HG03066 (cell line): ENCODE data around the gene LY9.
A peak's percentile ranks its signal among the peaks of the same experiment; 100 is the strongest.

Source experiments
- ATAC-seq: cut with Tn5 transposase; IDR thresholded peaks from one replicate; pipeline ENCODE4 v1.9.1; 2021; ENCODE audit warnings: low read depth; ENCODE audit not compliant: unreplicated experiment

Gene LY9, protein sequence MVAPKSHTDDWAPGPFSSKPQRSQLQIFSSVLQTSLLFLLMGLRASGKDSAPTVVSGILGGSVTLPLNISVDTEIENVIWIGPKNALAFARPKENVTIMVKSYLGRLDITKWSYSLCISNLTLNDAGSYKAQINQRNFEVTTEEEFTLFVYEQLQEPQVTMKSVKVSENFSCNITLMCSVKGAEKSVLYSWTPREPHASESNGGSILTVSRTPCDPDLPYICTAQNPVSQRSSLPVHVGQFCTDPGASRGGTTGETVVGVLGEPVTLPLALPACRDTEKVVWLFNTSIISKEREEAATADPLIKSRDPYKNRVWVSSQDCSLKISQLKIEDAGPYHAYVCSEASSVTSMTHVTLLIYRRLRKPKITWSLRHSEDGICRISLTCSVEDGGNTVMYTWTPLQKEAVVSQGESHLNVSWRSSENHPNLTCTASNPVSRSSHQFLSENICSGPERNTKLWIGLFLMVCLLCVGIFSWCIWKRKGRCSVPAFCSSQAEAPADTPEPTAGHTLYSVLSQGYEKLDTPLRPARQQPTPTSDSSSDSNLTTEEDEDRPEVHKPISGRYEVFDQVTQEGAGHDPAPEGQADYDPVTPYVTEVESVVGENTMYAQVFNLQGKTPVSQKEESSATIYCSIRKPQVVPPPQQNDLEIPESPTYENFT

DNA sequence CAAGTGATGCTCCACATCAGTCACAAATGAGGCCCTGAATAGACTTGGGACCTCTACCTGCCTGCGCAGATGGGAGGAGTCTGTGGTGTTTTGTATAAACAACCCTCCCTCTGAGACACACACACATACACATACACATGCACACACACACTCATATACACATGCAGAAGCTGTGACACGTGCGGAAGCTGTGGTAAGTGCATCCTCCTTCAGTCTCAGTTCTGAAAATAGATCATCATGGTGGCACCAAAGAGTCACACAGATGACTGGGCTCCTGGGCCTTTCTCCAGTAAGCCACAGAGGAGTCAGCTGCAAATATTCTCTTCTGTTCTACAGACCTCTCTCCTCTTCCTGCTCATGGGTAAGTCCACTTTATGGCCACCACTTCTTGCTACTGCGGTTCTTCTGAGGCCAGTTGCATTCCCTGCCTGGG lies at the start of gene LY9:
TSS of gene LY9 (plus strand) at position 224 of the 433 bp plus-strand sequence. CDS start at position 238, 14 bp downstream.
- ATAC-seq, result peak; percentile 67

DNA sequence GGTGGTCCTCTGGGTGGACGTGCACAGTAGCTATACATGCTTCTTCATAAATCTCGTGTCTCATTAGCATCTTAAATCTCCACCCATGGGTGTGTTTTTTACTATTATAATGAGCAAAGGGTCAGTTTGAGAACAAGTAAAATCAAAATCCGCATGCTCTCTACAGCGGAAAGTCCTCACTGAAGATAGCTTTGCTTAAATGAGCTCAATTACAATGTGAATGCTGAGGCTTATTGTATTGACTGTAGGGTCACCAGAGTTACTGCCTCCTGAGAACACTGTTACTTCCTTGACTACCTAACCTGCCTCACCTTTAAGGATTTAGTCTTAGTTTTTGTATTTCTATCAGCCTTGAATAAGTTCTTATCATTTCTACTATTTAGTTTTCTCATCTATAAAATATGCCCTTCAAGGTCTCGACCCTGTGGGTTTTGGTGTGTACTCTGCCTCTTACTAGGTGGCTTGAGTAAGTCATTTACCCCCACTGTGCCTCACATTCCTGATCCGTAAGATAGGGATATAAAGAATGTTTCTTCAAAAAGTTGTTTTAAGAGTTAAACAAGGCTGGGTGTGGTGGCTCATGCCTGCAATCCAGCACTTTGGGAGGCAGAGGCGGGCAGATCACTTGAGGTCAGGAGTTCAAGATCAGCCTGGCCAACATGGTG lies 49.0 kb upstream of the LY9 start:
- ATAC-seq, result no peak

GRCh38 chr1:160747717-160748116 lies 48.3 kb upstream of the LY9 start:
- no peak for ATAC-seq

GRCh38 chr1:160748181-160748877 lies 47.6 kb upstream of the LY9 start:
- ATAC-seq, result no peak

DNA sequence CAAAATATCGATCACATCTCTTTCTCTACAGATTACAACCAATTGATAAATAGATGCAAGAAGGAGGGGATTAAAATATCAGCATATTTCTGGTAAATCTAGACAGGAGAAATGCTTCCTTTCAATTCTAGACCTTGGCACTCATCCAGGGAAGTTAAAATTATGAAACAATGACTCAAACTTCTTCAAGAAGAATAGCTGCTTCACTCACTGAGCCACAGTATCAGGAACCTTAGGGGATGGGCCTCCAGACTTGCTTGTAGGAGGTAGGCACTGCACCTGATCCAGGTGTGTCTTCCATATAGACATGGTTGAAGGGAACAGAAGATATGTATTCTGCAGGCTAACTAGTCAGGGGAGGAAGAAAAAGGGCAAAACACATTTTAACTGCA lies 47.1 kb upstream of the LY9 start:
- no peak for ATAC-seq

- ATAC-seq, result no peak
These were observed 45.4 kb upstream of the LY9 start for GRCh38 chr1:160750608-160751007.

DNA sequence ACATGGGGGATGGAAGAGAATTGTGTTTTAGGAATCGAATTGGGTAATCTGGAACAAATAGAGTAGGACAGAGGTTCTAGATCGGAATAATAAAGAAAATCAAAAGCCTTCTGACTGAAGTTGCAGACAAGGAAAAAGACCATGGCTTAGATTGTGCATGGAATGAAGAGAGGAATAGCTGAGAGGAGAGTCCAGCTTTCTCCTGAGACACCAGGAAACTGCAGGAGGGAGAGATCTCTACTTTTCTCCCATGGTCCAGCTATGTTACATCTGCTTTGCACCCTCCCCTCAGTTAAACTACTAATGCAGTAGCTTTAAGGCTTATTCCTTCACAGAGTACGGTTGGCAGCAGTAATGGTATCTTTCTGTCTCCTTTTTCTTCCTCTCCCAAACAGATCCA lies 43.6 kb upstream of the LY9 start:
- ATAC-seq, result no peak

- ATAC-seq, result no peak
These were observed 43.0 kb upstream of the LY9 start for GRCh38 chr1:160752924-160753323.

GRCh38 chr1:160753594-160753993 lies 42.4 kb upstream of the LY9 start:
- ATAC-seq, result no peak

DNA sequence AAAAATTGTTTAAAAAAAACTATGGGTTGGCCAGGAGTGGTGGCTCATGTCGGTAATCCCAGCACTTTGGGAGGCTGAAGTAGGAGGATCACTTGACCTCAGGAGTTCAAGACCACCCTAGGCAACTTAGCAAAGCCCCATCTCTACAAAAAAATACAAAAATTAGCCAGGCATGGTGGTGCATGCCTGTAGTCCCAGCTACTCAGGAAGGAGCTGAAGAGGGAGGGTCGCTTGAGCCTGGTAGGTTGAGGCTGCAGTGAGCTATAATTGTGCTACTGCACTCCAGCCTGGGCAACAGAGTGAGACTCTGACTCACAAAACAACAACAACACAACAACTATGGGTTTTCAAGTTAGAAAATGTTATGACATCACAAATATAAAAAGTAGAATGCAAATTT lies 40.5 kb upstream of the LY9 start:
- ATAC-seq, result no peak

DNA sequence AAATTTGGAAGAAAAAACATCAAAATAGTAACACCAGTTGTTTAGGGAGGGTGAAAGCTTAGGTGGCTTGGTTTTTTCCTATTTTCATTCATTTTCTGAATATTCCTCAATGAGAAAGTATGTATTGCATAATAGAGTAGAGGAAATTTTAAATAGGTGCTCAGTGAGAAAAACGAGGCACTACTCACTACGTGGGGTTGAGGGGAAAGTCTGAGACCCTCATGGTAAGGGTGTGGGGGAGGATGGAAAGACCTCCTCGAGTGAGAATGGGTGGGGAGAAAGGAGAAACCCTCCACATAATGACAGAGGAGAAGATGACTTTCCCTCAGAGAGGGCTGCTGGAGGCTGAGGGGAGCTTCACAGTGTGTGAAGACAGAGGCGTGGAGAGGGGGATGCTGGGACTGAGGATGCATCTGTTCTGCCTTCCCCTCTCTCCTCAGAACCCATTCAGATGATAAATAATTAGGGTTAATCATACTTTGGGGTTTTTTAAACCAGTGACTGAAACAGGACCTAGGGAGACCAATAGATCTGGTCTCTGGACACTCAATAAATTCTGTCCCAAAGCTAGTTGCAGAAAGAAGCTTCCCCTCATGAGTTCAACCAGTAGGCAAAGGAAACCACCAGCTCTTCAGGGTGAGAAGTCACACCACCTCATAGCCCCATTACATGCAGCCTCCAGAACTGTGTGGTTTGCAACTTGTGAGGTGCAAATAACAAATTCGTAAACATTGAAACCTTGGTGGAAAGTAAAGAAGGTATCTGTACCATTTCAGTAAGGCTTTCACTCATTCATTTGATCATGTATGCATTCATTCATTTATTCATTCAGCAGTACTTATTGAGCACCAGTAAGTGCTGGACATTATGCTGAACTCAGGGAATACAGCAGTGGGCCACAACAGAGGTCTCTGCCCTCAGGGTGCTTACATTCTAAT lies 39.8 kb upstream of the LY9 start:
- ATAC-seq, result no peak

GRCh38 chr1:160756849-160757201 lies 39.1 kb upstream of the LY9 start:
- ATAC-seq, result no peak

GRCh38 chr1:160758521-160758920 lies 37.5 kb upstream of the LY9 start:
- no peak for ATAC-seq

GRCh38 chr1:160759740-160760139 lies 36.2 kb upstream of the LY9 start:
- ATAC-seq, result no peak

DNA sequence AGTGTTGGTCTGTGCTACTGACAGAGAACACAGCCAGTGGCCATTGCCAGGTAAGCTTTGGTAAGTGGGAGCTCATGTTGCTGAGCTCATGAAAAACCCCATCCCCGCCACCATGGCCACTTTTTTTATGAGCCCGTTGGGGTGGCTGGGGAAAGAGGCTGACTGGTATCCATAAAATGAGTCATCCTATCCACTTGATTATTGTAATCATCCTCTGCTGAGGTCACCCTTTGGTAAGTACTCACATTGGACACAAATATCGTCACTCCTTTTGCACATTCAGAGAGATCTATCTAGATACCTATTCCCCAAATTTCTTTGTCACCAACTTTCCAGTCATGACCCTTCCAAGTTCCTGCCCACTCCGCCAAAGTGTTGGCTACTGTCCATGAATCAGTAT lies 34.9 kb upstream of the LY9 start:
- ATAC-seq, result no peak

GRCh38 chr1:160761886-160762285 lies 34.1 kb upstream of the LY9 start:
- ATAC-seq, result no peak

- ATAC-seq, result no peak
These were observed 32.0 kb upstream of the LY9 start for GRCh38 chr1:160763993-160764392.

DNA sequence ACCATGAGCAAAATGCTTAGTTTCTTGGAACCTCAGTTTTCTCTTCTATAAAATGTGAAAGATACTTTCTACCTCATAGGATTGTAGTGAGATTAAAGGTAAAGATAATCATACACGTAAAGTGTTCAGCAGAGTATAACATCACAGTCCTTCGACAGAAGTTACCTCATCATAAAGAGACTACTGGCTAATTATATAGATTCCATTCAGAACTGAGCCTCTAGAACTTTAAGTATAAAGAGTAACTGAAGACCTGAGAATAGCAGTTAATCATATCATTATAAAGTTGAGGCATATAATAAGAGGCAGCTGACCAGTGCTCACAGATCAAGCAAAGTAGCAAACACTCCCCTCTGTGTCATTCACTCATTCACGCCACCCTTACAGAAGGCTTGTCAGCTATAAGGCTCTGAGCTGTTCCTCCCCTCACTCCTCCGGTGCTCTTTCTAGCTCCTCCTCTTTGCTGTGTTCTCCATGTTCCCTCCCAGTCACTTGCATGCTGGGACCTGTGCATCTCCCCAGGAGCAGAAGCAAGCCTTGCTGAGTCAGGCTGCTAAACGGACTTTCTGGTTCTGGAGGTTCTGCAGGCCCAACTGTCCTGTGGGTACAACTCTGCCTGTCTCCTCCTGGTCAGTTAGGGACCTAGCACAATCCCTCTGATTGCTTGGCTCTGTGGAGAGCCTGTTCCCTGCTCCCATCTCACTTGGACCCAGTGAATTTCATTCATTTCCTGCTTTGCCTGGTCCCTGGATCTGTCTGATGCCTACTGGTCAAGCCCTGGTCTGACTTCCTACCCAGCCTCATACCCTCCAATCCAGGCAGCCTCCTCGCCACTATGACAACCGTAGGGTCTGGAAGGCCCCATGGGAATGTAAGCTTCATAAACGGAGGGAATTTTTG lies 28.3 kb upstream of the LY9 start:
- ATAC-seq, result peak; percentile 73

- peak; percentile 81 for ATAC-seq
These were observed 27.7 kb upstream of the LY9 start for GRCh38 chr1:160768295-160768657.
